Measurements from ENCODE around the gene PITX3. TPM values are rescaled to one million over a fixed set of nuclear protein-coding genes. Genes with fewer than 3 reads are reported as not detected.

The PITX3 gene
- total and polyA plus RNA-seq, 10 donors: not detected

DNA sequence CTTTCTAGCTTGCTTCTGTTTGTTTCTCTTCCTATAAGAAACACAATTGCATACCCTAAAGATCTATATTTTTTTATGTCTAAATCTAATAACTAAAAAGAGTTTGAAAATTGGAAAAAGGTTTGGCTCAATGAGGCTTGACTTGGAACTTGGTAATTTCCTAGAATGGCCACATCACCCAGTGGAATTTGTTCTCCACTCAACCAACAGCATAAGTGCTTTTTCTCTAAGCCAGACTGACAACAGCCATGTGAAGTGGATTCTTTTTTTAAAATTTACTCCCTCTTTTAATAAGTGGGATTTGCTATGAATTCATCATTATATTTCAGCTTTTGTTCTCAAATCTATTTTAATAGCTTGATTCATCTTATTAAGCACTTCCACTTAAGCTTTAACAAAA is 37.8 kb upstream of the PITX3 start:
- intact Hi-C loops (cut with DNase I; ENCODE audit: low total_unique reads): no loop called here
- peaks cover 0 to 22% (median 8%) of the 10 kb centered on the region in 6 donors for H3K36me3 ChIP-seq
- TF ChIP-seq POLR2A (IDR thresholded peaks at IDR 0.05): no peak
- TF ChIP-seq, protein P1, sequence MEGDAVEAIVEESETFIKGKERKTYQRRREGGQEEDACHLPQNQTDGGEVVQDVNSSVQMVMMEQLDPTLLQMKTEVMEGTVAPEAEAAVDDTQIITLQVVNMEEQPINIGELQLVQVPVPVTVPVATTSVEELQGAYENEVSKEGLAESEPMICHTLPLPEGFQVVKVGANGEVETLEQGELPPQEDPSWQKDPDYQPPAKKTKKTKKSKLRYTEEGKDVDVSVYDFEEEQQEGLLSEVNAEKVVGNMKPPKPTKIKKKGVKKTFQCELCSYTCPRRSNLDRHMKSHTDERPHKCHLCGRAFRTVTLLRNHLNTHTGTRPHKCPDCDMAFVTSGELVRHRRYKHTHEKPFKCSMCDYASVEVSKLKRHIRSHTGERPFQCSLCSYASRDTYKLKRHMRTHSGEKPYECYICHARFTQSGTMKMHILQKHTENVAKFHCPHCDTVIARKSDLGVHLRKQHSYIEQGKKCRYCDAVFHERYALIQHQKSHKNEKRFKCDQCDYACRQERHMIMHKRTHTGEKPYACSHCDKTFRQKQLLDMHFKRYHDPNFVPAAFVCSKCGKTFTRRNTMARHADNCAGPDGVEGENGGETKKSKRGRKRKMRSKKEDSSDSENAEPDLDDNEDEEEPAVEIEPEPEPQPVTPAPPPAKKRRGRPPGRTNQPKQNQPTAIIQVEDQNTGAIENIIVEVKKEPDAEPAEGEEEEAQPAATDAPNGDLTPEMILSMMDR (IDR thresholded peaks at IDR 0.05 in 8 of 11, conservative IDR thresholded peaks at IDR 0.05 in 3 of 11): no peak
- no peak for TF ChIP-seq POLR2AphosphoS5 (IDR thresholded peaks at IDR 0.05)
- H3K27ac ChIP-seq: no peak overlapping the region
- no peak for DNase-seq
- H3K27me3 ChIP-seq (replicated peaks in 1 of 7): no peaks in the 10 kb centered on the region
- peaks cover 15 to 57% (median 31%) of the 10 kb centered on the region in 6 donors for H3K4me1 ChIP-seq
- H3K9me3 ChIP-seq: no peaks in the 10 kb centered on the region
- H3K4me3 ChIP-seq: no peak overlapping the region

DNA sequence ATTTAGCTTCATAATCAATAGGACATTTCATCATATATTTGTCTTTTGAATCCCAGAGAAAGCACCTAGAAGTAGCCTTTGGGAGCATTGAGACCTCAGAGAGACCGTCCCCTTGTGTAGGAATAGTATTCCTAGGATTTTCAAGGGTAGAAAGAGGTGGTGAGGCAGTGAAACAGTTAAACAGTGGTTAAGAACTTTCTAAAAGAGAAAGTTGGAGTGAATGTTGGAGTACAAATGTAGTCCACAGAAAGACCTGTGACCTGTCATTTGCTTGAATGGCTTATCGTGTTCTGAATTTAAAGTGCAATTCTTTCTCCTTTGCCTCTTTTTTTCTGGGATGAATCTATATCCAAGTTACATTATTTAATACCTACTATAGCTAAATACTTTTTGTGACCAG is 34.0 kb upstream of the PITX3 start:
- H3K36me3 ChIP-seq: peaks cover 0 to 27% (median 8%) of the 10 kb centered on the region in 6 donors
- no peaks in the 10 kb centered on the region for H3K9me3 ChIP-seq
- H3K4me1 ChIP-seq: peaks cover 8 to 44% (median 15%) of the 10 kb centered on the region in 6 donors
- 92 to 97% (median 93%) methylated on average over 2 of the region's 2 CpGs for WGBS, 5 donors
- no peaks in the 10 kb centered on the region for H3K27me3 ChIP-seq (replicated peaks in 1 of 7)
- H3K27ac ChIP-seq: no peak overlapping the region
- intact Hi-C loops (cut with DNase I; ENCODE audit: low total_unique reads): no loop called here
- no peak overlapping the region for H3K4me3 ChIP-seq
- TF ChIP-seq, protein P1 (IDR thresholded peaks at IDR 0.05 in 8 of 11, conservative IDR thresholded peaks at IDR 0.05 in 3 of 11): no peak
- no peak for TF ChIP-seq POLR2A (IDR thresholded peaks at IDR 0.05)
- TF ChIP-seq POLR2AphosphoS5 (IDR thresholded peaks at IDR 0.05): no peak
- DNase-seq: no peak

DNA sequence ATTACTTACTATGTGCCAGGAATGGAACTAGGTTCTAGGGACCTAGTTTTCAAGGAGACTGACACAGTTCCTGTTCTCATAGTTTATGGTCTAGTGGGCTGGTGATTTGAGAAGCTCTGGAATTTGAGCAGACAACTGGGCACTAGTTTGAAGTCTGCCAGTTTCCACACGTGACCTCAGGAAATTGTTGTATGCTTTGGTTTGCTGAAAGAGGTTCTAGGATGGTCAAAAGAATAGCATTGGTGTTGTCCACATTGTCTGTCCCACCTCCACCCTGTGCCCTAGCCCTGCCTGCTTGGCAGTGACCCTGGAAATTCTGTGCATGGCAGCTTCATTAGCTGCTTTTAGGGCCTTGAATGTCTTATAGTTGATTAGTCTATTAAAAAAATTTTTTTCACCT is 32.8 kb upstream of the PITX3 start:
- Histone ChIP-seq H3K4me1 (peaks cover 3 to 38% (median 10%) of the 10 kb centered on the region in 6 donors), H3K9me3 (no peaks in the 10 kb centered on the region), H3K27ac (no peak overlapping the region), H3K36me3 (peaks cover 0 to 27% (median 8%) of the 10 kb centered on the region in 6 donors), H3K4me3 (no peak overlapping the region), H3K27me3 (replicated peaks in 1 of 7) (no peaks in the 10 kb centered on the region)
- no peak for TF ChIP-seq POLR2AphosphoS5 (IDR thresholded peaks at IDR 0.05)
- TF ChIP-seq, protein P1 (IDR thresholded peaks at IDR 0.05 in 8 of 11, conservative IDR thresholded peaks at IDR 0.05 in 3 of 11): no peak
- no peak for TF ChIP-seq POLR2A (IDR thresholded peaks at IDR 0.05)
- no peak for DNase-seq
- WGBS, 5 donors: 66 to 92% (median 77%) methylated on average over 1 of the region's 1 CpG
- intact Hi-C loops (cut with DNase I; ENCODE audit: low total_unique reads): no loop called here

DNA sequence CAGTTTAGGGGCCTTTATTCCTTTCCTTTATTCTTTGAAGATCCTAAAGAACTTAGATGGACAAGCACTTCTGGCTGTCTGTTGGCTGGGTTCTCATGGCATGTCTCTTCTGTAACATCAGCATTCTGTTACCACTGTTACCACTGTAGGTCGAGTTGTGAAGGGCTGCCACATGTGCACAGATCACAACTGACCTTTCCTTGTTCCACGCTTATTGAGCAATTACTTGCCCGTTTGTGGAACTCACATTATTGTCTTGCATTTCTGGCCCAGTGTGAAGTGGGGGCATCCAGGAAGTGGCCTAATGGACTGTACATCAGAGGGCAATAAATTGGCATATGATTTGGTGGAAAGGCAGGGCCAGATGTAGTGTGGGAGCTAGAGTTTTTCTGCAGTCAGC is 27.7 kb upstream of the PITX3 start:
- 27 to 55% (median 38%) methylated on average over 3 of the region's 3 CpGs for WGBS, 5 donors
- no peak overlapping the region for H3K4me3 ChIP-seq
- no peaks in the 10 kb centered on the region for H3K27me3 ChIP-seq (replicated peaks in 1 of 7)
- DNase-seq: no peak
- H3K9me3 ChIP-seq: no peaks in the 10 kb centered on the region
- H3K4me1 ChIP-seq: peaks cover 9 to 65% (median 34%) of the 10 kb centered on the region in 6 donors
- H3K27ac ChIP-seq: peak overlapping the region in 2 of 8 donors; percentile 11 to 41
- TF ChIP-seq POLR2A (IDR thresholded peaks at IDR 0.05) (no peak), POLR2AphosphoS5 (IDR thresholded peaks at IDR 0.05) (peak in 1 of 3 donors; percentile 31)
- peaks cover 0 to 40% (median 0%) of the 10 kb centered on the region in 6 donors for H3K36me3 ChIP-seq
- intact Hi-C loops (cut with DNase I; ENCODE audit: low total_unique reads): no loop called here
